Prostate gland (tissue), 2 donors: ENCODE results near the gene MPZL3.

Experiments used
- CTCF ChIP-seq, 4 experiments: fragments of 200-600 bp in 2 of 4; fragments of 450-650 bp in 2 of 4; sonication (generic) in 2 of 4; IDR thresholded peaks; 1 replicate in 3 of 4; 2 replicates in 1 of 4; pipeline ENCODE4 v1.5.1; 2016 to 2019; ENCODE audit warnings: antibody characterized with exemption in 4 of 4, mild to moderate bottlenecking in 2 of 4, moderate library complexity in 2 of 4
- POLR2A ChIP-seq: fragments of 450-650 bp; IDR thresholded peaks from one replicate; pipeline ENCODE4 v1.6.1; 2016; ENCODE audit warnings: antibody characterized with exemption, mild to moderate bottlenecking

- no peak for TF ChIP-seq CTCF (IDR thresholded peaks at IDR 0.05)
- no peak for TF ChIP-seq POLR2A
Measured at GRCh38 chr11:118186346-118187107, 65.6 kb downstream of the MPZL3 start.
